HG03060 (cell line): ENCODE data around the gene GEN1.
A peak's percentile ranks its signal among the peaks of the same experiment; 100 is the strongest.

ENCODE experiments used
- ATAC-seq: cut with Tn5 transposase; IDR thresholded peaks from one replicate; pipeline ENCODE4 v1.9.1; 2021; ENCODE audit warnings: low read depth, moderate number of reproducible peaks; ENCODE audit not compliant: unreplicated experiment

The GEN1 gene, protein sequence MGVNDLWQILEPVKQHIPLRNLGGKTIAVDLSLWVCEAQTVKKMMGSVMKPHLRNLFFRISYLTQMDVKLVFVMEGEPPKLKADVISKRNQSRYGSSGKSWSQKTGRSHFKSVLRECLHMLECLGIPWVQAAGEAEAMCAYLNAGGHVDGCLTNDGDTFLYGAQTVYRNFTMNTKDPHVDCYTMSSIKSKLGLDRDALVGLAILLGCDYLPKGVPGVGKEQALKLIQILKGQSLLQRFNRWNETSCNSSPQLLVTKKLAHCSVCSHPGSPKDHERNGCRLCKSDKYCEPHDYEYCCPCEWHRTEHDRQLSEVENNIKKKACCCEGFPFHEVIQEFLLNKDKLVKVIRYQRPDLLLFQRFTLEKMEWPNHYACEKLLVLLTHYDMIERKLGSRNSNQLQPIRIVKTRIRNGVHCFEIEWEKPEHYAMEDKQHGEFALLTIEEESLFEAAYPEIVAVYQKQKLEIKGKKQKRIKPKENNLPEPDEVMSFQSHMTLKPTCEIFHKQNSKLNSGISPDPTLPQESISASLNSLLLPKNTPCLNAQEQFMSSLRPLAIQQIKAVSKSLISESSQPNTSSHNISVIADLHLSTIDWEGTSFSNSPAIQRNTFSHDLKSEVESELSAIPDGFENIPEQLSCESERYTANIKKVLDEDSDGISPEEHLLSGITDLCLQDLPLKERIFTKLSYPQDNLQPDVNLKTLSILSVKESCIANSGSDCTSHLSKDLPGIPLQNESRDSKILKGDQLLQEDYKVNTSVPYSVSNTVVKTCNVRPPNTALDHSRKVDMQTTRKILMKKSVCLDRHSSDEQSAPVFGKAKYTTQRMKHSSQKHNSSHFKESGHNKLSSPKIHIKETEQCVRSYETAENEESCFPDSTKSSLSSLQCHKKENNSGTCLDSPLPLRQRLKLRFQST

GRCh38 chr2:17753803-17754663 is at the start of gene GEN1, which contains the start of gene SMC6:
Gene GEN1, plus strand, starts transcription at chr2:17754138. Its CDS starts 5,806 bp downstream, at chr2:17759944.
Gene SMC6, minus strand, starts transcription at chr2:17753810. Its CDS starts 7,864 bp downstream, at chr2:17745946.
- ATAC-seq = peak; percentile 44

DNA sequence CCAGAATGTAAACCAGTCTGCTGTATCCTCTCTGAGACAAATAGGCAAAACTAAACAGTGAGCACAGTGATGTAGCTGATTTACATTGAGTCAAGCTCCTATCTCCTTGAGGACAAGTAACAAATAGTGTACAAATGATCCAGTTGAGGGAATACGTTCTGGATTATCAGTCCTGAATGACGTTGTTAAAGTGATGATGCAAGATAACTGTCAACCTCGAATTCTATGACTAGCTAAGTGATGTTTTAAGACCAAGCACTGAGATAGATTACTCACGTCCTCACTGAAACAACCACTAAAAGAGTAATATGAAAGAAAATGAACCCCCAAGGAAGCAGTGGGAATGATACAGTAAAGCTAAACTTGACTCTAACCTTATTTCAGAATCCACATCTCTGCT is 47.1 kb upstream of the GEN1 start:
- no peak for ATAC-seq

DNA sequence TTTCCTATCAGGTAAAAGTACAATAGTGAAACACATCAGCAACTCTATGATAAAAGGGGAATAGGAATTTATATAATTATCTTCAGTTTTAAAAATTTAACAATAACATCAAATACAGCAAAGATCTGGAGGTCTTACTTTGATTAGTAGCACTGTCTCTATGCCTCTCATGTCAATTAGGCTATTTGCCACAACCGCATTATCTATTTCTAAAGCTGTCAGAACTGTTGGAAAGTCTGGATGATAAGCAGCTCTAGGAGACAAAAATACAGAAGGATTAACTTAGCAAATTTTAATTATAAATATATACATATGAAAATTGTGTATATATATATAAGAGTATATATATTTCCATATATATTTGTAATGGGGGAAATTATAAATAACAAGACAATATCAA is 45.4 kb upstream of the GEN1 start:
- ATAC-seq = no peak

DNA sequence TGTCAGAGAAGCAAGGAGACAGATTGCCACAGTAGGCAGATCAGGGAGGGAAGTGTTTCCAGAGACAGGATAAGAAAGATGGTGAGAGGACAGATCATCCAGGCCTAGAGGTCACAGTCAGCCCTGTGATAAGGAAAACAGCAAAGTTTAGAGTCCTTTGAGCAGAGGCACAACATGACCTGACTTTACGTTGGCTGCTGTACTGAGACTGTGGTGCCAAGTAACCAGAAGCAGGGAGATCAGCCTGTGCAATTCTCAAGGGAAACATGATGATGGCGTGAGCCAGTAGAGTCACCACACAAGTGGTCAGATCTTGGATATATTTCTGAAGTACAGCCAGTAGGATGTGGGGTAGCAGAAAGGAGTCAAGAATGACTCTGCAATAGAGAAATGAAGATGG is 44.0 kb upstream of the GEN1 start:
- no peak for ATAC-seq

DNA sequence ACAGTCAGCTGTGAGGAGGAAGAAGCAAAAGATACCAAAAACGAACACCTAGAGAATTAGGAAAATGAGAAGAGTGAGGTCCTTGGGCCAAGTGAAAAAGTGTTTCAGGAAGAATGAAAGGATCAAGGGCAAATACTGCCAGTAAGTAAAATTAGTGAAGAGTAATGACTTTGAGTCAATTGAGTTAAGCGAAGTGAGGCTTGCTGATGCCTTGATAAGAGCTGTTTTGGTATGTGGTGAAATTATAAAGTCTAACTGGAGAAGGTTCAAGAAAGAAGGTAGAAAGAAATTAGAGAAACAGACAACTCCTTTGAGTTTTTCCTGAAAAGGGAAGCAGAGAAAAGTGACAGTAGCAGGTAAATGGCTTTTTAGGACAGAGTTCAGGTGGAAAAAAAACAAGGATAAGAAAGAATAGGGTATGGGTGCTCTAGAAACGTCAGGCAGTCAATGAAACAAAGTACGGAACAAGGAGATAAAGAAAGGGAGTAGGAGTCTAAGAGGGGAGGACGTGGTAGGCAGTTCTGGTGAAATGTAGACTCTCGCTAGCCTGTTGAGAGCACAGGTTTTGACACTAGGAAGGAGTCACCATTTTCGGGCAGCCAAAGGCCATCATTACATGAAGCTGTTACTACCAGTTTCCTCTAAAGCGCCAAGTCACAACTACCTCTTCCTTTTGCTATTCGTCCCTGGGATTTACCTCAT is 43.2 kb upstream of the GEN1 start:
- ATAC-seq = no peak

GRCh38 chr2:17713291-17713690 is 40.6 kb upstream of the GEN1 start:
- ATAC-seq = no peak

GRCh38 chr2:17717666-17718065 is 36.3 kb upstream of the GEN1 start:
- ATAC-seq = no peak

- ATAC-seq = no peak
Observed at GRCh38 chr2:17718689-17719088, 35.2 kb upstream of the GEN1 start.

- ATAC-seq = no peak
Observed at GRCh38 chr2:17719562-17720371, 34.2 kb upstream of the GEN1 start.

DNA sequence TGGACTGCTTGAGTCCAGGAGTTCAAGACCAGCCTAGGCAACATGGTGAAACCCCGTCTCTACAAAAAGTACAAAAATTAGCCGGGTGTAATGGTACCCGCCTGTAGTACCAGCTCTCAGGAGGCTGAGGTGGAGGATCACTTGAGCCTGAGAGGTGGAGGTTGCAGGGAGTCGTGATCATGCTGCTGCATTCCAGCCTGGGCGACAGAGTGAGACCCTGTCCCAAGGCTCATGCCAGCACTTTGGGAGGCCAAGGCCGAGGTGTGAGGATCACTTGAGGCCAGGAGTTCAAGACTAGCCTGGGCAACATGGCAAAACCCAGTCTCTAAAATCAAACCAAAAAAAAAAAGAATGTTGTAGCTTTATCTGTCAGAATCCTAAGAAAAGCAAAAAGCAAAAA is 25.7 kb upstream of the GEN1 start:
- no peak for ATAC-seq

DNA sequence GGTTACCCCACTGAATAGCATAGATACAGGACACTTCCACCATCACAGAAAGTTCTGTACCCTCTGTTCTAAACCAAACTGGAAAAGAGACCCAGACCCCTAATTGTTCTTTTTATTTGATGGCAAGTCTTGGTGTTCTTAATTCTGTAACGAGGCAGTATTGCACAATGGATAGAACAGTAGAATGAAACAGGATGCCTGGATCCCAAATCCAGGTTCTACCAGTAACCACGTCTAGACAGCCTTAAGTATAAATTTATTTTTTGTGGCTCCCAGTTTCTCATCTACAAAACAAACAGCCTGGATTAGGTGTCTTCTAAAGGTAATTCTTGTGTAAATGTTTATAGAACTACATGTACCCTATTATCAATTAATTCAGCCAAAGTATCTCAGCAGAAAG is 24.1 kb upstream of the GEN1 start:
- no peak for ATAC-seq

GRCh38 chr2:17733599-17733998 is 20.3 kb upstream of the GEN1 start:
- ATAC-seq = no peak

GRCh38 chr2:17735864-17736263 is 18.1 kb upstream of the GEN1 start:
- ATAC-seq = no peak

DNA sequence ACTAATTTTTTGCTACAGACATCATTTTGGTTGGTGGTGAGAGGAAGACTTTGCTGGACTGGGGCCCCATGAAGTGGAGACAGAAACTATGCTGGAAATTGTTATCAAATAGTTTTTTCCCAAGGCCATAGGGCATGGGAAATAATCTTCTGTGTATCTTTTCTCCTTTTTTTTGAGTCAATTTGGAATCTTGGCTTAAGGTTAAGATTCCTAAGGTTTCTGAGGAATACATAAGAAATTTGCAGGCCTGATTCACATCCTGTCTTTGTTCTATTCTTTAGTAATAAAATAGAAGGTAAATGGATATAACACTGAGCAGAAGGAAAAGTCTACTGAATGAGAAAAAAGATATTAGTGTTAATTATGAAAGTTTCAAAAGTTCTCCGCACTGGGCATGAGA is 16.9 kb upstream of the GEN1 start:
- ATAC-seq = no peak

- ATAC-seq = no peak
Observed at GRCh38 chr2:17740203-17740602, 13.7 kb upstream of the GEN1 start.

DNA sequence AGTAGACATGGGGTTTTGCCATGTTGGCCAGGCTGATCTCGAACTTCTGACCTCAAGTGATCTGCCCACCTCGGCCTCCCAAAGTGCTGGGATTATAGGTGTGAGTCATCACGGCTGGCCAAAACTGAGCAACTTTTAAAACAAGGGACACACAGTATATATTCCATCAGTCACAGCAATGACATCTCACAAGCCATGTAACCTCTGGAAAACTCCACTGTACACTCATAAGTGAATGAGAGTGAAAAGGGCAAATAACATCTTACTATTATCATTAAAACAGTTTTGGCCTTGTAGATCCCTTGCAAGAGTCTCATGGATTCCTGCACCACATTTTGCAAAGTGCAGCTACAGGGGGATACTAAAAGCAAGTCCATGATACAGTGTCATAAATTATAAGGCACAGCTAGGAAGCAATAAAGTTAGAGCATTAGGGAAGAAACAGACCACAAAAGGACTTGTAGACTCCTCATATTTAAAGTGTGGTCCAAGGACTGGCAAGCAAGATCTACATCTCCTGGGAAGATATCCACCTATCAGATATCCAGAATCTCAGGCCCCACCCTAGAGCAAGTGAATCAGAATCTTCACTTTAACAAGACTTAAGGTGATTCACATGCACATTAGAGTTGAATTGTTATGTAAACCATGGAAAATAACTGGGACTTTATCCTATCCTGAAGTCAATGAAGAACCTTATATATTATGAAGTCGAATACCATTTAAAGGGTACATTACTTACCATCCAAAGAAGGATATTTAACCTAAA is 6.1 kb upstream of the GEN1 start:
- ATAC-seq = no peak

DNA sequence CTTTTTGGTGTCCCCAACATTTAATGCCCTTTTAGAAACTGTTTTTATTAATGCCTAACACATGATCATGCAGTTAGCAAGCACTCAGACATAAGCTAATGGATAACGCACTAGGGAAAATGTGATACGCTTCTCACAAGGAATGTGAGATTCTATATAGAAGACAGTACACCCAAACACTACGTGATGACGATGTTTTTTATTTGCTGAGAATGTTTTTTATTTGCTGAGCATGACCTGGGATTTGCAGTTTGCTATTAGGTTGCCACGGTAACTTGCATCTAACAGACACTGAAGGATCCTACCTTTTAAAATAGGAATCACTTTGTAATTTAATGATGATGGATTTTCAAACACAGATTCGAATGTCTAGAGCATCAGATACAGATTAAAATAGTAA is 5.2 kb upstream of the GEN1 start:
- no peak for ATAC-seq

GRCh38 chr2:17749753-17750438 is 4.0 kb upstream of the GEN1 start:
- ATAC-seq = peak; percentile 21
